ENCODE measurements around the gene PAX8.

Gene PAX8

DNA sequence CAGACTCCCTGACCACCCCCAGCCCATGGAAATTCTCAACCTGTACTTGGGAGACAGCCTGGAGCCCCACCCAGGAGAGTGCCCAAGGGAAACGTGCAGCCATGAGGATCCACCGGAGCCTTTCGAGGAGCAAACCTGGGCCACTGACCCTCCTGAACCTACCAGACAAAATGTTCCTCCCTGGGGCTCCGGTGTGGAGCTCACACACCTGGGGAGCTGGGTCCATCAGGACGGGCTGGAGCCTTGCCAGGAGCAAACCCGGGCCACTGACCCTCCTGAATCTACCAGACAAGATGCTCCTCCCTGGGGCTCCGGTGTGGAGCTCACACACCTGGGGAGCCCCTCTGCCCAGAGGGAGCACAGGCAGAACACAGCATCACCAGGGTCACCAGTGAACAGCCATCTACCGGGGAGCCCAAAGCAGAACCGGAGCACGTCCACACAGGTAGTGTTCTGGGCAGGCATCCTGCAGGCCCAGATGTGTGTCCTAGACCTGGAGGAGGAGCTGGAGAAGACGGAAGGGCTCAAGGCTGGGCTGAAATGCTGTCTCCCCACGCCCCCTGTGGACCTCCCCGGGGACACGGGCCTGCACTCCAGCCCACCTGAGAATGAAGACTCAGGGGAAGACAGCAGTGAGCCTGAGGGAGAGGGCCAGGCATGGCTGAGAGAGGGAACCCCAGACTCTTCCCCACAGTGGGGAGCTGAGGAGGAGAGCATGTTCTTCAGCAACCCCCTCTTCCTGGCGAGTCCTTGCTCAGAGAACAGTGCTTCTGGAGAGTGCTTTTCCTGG is 96.1 kb downstream of the PAX8 start:
- DNase-seq (ENCODE audit: low read depth): no peak
- no peak for TF ChIP-seq CTCF (IDR thresholded peaks at IDR 0.05; ENCODE audit: low read depth, low read length, missing control alignments)
- H3K4me3 ChIP-seq (ENCODE audit: low read depth, low read length): no peak overlapping the region

DNA sequence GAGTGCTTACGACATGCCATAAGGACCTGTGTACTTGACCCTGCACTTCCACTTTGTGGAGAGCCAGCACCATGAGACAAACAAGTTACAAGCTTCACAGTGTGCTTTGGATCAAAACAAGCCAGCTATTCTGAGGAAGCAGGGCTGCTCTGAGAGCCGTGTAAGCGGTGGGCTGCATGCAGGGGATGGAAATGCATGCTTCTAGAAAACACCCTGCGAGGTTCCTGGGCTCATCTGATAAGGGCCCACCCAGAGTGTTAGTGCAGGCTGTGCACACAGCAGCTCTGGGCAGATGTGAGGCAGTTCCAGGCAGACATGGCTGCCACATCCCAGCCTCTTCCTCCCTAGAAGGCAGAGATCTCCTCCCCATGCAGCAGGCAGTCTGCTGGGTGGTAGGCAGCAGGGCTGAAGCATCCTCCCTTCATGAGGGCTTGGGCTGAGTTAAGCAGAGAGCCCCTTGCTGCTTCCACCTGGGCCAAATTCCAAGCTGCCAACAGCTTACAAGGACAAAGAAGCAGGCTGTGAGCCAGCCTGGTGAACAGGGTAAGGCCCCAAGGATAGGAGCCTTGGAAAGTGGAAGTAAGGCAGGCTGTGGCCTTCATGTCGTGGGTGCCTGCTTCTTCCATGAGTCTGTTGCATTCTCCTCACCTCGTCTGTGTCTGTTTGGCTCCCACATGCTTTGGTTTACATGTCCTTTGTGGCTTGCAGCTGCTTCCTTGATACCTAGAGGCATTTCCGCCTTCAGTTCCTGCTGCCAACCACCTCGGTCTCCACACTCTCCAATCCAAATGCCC is 97.3 kb downstream of the PAX8 start:
- TF ChIP-seq CTCF (IDR thresholded peaks at IDR 0.05; ENCODE audit: low read depth, low read length, missing control alignments): no peak
- H3K4me3 ChIP-seq (ENCODE audit: low read depth, low read length): no peak overlapping the region
- DNase-seq (ENCODE audit: low read depth): no peak

- TF ChIP-seq CTCF (IDR thresholded peaks at IDR 0.05; ENCODE audit: low read depth, low read length, missing control alignments): no peak
- no peak overlapping the region for H3K4me3 ChIP-seq (ENCODE audit: low read depth, low read length)
- no peak for DNase-seq (ENCODE audit: low read depth)
Observed at GRCh38 chr2:113180131-113180946, 98.4 kb downstream of the PAX8 start.

DNA sequence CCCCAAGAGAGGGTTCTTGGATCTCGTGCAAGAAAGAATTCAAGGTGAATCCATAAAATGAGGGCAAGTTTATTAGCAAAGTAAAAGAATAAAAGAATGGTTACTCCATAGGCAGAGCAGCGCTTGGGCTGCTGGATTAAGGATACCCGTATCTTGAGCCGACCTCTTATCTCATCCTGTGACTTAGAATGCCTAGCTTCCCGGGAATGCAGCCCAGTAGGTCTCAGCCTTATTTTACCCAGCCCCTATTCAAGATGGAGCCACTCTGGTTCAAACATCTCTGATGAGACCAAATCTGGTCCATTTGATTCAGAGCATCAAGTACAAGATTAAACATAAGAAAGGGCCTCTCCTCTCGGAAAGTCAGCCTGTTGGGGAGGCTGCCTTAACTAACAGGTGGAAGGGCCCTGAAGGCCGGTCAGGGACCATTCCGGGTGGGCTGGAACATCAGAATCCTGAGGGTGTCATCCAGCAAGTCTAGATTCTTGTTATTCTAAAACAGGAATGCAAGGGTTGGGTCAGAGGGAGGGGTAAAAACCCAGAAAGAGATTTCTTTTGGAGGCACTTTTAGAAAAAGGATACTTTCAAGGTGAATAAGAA is 99.2 kb downstream of the PAX8 start:
- no peak for TF ChIP-seq CTCF (IDR thresholded peaks at IDR 0.05; ENCODE audit: low read depth, low read length, missing control alignments)
- DNase-seq (ENCODE audit: low read depth): no peak
- H3K4me3 ChIP-seq (ENCODE audit: low read depth, low read length): no peak overlapping the region

- no peak for DNase-seq (ENCODE audit: low read depth)
- H3K4me3 ChIP-seq (ENCODE audit: low read depth, low read length): no peak overlapping the region
- TF ChIP-seq CTCF (IDR thresholded peaks at IDR 0.05; ENCODE audit: low read depth, low read length, missing control alignments): no peak
Observed at GRCh38 chr2:113178891-113179290, 99.8 kb downstream of the PAX8 start.

- DNase-seq (ENCODE audit: low read depth): no peak
- H3K4me3 ChIP-seq (ENCODE audit: low read depth, low read length): no peak overlapping the region
- TF ChIP-seq CTCF (IDR thresholded peaks at IDR 0.05; ENCODE audit: low read depth, low read length, missing control alignments): no peak
Observed at GRCh38 chr2:113178069-113178746, 100.5 kb downstream of the PAX8 start.
